Stimulated activated CD4-positive, alpha-beta T cell treated with anti-CD3 and anti-CD28 coated beads, Interleukin-4, amount 100 ng/mL, for 48 hours (primary cell): ENCODE results near the gene CHRNB4.
"Not testable (repeated sequence)": the region's sequence is repeated elsewhere in the genome, so short reads cannot be mapped to it uniquely, and the experiment has no call there.

Source experiments
- DNase-seq, 2 donors: peaks; one replicate each; pipeline ENCODE4 v3.0.0-alpha.2; 2020; ENCODE audit warnings: low read depth in 2 of 2

CHRNB4 gene

GRCh38 chr15:78617516-78617915 lies 23.5 kb downstream of the CHRNB4 start:
- no peak for DNase-seq

- no peak for DNase-seq
These were observed 23.9 kb downstream of the CHRNB4 start for GRCh38 chr15:78617076-78617475.

DNA sequence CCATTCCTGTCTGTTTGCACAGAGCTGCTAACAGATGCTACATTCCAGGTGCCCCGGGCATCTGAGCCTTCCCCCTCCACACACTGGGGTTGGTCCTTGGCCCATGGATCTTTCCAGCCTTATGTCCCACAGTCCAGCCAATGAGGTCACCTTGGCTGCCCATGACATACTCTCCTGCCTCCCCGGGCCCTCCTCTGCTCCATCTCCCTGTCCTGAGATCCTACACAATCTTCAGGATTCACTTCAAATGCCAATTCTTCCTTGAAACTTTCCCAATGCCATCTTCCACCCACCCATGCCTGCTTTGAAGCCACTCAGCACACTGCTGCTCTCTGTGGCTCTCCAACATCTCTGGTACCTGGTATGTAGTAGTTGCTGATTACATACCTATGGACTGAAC lies 24.5 kb downstream of the CHRNB4 start:
- DNase-seq, result no peak

DNA sequence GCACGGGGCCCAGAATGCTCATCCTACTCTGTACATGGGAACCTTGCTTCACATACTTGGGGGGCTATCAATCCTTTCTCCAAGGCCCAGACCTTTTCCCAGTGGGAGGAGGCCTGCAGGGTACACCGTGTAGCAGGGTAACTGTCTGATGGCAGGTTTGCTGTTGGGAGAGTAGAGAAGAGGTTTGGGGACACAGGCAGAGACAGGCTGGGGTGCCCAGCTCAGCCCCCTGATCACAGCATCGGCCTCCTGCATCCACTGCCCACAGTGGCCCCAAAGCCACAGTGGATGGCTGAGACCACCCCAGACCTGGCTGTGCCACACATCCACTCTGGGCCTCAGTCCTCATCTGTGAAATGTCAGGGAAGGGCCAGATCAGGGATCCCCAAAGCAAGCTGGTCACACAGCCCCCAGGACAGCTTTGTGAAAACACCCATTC lies 25.8 kb downstream of the CHRNB4 start:
- no peak for DNase-seq

DNA sequence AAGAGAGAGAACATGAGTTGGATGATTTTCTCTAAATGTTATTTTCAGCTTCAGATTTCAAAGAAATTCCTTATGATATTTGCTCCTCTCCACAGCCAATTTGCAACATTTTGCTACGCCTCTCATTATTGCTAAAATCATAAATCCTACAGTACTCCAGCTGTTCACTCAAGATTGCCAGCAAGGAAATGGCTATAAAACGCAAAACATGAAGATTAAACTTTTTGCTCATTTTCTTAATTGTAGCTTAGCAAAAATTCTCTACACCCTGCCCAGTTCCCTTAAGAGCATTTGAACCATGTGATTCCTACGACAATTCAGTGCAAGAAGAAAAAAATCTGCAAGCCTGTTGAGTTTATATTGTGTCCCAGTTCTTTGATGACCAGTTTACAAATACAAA lies 27.0 kb downstream of the CHRNB4 start:
- no peak for DNase-seq

DNA sequence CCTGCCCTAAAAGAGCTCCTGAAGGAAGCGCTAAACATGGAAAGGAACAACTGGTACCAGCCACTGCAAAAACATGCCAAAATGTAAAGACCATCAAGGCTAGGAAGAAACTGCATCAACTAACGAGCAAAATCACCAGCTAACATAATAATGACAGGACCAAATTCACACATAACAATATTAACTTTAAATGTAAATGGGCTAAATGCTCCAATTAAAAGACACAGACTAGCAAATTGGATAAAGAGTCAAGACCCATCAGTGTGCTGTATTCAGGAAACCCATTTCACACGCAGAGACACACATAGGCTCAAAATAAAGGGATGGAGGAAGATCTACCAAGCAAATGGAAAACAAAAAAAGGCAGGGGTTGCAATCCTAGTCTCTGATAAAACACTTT lies 31.5 kb downstream of the CHRNB4 start:
- not testable (repeated sequence) for DNase-seq

DNA sequence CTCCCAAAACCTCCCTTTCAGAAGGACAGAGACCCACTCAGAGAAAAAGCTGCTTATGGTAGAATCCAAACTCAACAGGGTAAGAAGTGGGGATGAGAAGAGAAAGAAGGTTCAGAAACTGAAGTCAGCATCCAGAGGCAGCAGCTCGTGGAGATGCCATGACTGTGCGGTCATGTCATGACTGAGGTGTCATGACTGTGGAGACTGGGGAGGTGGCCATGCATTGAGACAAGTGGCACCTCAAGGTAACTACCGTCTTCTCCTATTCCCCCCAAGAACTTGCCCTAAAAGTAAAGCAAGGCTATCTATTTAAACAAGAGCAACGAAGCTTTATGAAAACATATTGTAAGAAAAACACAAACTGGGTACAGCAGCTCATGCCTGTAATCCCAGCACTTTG lies 35.3 kb downstream of the CHRNB4 start:
- DNase-seq, result no peak

DNA sequence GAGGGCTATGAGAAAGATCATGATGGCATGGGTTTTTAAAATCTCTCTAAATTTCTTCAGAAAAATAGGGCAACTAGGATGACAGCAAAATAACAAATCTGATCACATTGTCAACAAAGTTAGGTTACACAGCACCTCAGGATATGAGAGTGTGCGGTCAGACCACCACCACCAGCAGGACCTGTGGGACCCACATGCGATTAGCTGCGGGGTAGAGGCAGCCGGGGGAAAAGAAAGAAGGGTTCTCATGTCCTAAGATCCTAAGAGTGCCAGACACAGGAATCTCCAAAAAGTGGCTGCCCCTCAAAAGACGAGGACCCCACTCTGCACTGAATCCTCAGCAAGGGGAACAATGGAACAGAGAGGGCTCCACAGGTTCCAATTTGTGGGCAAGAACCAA lies 35.8 kb downstream of the CHRNB4 start:
- DNase-seq, result no peak

DNA sequence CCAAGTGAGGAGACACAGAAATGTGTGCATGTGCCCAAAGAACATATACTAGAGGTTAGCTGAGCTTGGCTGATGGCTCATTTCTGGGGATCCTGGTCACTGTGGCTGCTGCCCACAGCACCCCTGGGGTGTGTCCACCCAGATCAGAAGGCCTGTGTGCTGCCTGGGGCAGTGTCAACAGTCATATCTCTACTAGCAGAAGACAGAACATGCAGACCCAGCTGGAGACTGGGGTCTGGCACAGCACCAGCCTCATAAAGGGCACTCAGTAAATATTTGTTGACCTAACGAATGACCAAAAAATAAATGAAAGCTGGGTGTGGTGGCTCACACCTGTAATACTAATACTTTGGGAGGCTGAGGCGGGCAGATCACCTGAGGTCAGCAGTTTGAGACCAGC lies 36.6 kb downstream of the CHRNB4 start:
- no peak for DNase-seq

- DNase-seq, result no peak
These were observed 37.5 kb downstream of the CHRNB4 start for GRCh38 chr15:78603467-78603866.

DNA sequence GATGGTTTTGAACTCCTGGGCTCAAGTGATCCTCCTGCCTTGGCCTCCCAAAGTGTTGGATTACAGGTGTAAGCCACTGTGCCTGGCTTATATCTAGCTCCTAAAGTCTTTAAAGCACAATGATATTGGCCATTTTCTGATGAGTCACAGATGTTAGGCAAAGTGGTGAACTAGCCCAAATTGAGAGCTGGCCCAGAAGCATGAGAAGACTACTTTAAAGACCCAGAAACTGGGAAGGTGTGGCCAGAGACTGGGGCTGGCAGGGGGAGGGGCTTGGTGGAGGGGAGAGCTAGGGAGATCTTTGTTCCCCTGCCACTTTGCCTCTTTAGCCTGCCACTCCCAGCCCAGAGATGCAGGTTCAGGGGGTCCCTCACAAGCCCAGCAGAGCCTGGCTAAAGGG lies 41.8 kb downstream of the CHRNB4 start:
- no peak for DNase-seq

GRCh38 chr15:78598348-78598747 lies 42.7 kb downstream of the CHRNB4 start:
- no peak for DNase-seq

DNA sequence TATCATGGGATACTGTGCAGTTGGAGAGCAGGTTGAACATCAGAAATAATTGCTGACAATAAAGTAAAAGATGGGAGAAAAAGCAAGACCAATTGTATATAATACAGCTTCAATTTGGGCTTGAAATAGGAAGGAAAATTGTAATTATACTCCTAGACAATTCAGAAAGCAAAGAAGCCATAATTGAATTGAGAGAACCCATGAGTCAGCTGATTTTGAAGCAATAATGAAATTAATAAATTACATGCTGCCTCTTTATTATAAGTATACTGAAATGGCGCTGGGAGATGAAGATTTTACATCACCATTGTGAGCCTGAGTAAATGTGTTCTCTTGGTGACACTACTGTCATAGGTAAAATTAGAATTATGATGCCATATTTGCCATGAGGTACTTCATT lies 43.4 kb downstream of the CHRNB4 start:
- DNase-seq, result no peak

- no peak for DNase-seq
These were observed 66.1 kb downstream of the CHRNB4 start for GRCh38 chr15:78574944-78575343.
